Liver (tissue), 1 donor: ENCODE measurements around the gene SOX6.

Experiments
- YY1 ChIP-seq: IDR thresholded peaks from 2 replicates; pipeline ENCODE4 v1.6.1; 2016; ENCODE audit warnings: antibody characterized with exemption, mild to moderate bottlenecking
- ZBTB33 ChIP-seq: IDR thresholded peaks from 2 replicates; pipeline ENCODE4 v1.6.1; 2016; ENCODE audit warnings: antibody characterized with exemption

DNA sequence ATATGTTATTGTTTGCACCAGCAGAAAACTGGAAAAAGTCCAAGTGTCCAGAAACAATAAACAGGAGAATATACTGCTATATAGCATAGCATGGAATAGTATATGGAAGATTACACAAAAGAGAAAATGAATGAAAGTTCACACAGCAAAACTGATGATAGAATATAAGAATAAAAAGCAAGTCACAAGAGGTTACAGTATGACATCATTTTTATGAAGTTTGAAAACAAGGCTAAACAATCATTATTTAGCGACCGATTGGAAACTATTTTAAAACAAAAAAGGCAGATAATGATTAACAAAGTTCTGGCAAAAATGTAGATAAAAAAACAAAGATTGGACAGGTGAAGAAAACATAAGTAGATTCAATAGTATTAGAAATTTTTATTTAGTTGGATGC is 47.1 kb downstream of the SOX6 start:
- no peak for TF ChIP-seq YY1
- no peak for TF ChIP-seq ZBTB33
